BE2C (cell line): Measurements from ENCODE around the gene ATRN.
"Not testable (repeated sequence)": the region's sequence is repeated elsewhere in the genome, so short reads cannot be mapped to it uniquely, and the experiment has no call there.

Source experiments
- DNase-seq: peaks from one replicate; pipeline ENCODE4 v3.0.0-alpha.2; 2020
- H3K27me3 ChIP-seq: fragments of 250-450 bp; sonication (Bioruptor Pico); 2 replicates; pipeline ENCODE4 v1.5.1; 2020; ENCODE audit warnings: mild to moderate bottlenecking
- H3K36me3 ChIP-seq: fragments of 250-450 bp; sonication (Bioruptor Pico); 2 replicates; pipeline ENCODE4 v1.5.1; 2020; ENCODE audit warnings: mild to moderate bottlenecking
- H3K4me1 ChIP-seq: fragments of 250-450 bp; sonication (Bioruptor Pico); 2 replicates; pipeline ENCODE4 v1.5.1; 2020
- H3K4me3 ChIP-seq: 2 replicates; pipeline ENCODE4 v1.5.1; 2011; ENCODE audit warnings: low read depth, low read length
- H3K9me3 ChIP-seq: fragments of 250-450 bp; sonication (Bioruptor Pico); 2 replicates; pipeline ENCODE4 v1.5.1; 2020
- CTCF ChIP-seq: IDR thresholded peaks from 2 replicates; pipeline ENCODE4 v1.5.1; 2012; ENCODE audit warnings: mild to moderate bottlenecking, low read depth, low read length

Gene ATRN

GRCh38 chr20:3612795-3613572, 142.2 kb downstream of the ATRN start:
- no peak for TF ChIP-seq CTCF
- no peak for DNase-seq
- H3K36me3 ChIP-seq = no peaks in the 10 kb centered on the region; the same call in 1 of the 2 replicates
- no peaks in the 10 kb centered on the region for H3K27me3 ChIP-seq
- no peaks in the 10 kb centered on the region for H3K4me1 ChIP-seq
- no peak overlapping the region for H3K4me3 ChIP-seq
- no peaks in the 10 kb centered on the region for H3K9me3 ChIP-seq

- Histone ChIP-seq H3K9me3 (no peaks in the 10 kb centered on the region), H3K4me3 (no peak overlapping the region), H3K36me3 (no peaks in the 10 kb centered on the region), H3K27me3 (no peaks in the 10 kb centered on the region), H3K4me1 (no peaks in the 10 kb centered on the region)
- DNase-seq = no peak
- TF ChIP-seq CTCF = no peak
Observed at GRCh38 chr20:3613821-3614440, 143.1 kb downstream of the ATRN start.

GRCh38 chr20:3614466-3614865, 143.6 kb downstream of the ATRN start:
- Histone ChIP-seq H3K36me3 (no peaks in the 10 kb centered on the region), H3K27me3 (no peaks in the 10 kb centered on the region), H3K4me3 (no peak overlapping the region), H3K4me1 (0 out of 2 replicates have a peak, but pooled peaks cover 3% of the 10 kb centered on the region), H3K9me3 (no peaks in the 10 kb centered on the region)
- DNase-seq = no peak
- no peak for TF ChIP-seq CTCF

- not testable (repeated sequence) for H3K4me3 ChIP-seq, H3K4me1 ChIP-seq, DNase-seq, H3K9me3 ChIP-seq, H3K36me3 ChIP-seq, H3K27me3 ChIP-seq
Observed at GRCh38 chr20:3615171-3615840, 144.5 kb downstream of the ATRN start.

GRCh38 chr20:3616250-3616649, 145.4 kb downstream of the ATRN start:
- TF ChIP-seq CTCF = no peak
- H3K27me3 ChIP-seq = no peaks in the 10 kb centered on the region
- H3K36me3 ChIP-seq = no peaks in the 10 kb centered on the region
- DNase-seq = no peak
- no peaks in the 10 kb centered on the region for H3K9me3 ChIP-seq
- H3K4me3 ChIP-seq = no peak overlapping the region
- H3K4me1 ChIP-seq = 0 out of 2 replicates have a peak, but pooled peaks cover 3% of the 10 kb centered on the region

GRCh38 chr20:3621111-3621510, 150.3 kb downstream of the ATRN start:
- H3K9me3 ChIP-seq = no peaks in the 10 kb centered on the region
- H3K4me1 ChIP-seq = 0 out of 2 replicates have a peak, but pooled peaks cover 7% of the 10 kb centered on the region
- no peaks in the 10 kb centered on the region for H3K36me3 ChIP-seq
- no peak overlapping the region for H3K4me3 ChIP-seq
- no peaks in the 10 kb centered on the region for H3K27me3 ChIP-seq
- DNase-seq = no peak
- 0 out of 2 replicates have a peak, but pooled peaks have one; percentile 10 for TF ChIP-seq CTCF
